Thoracic aorta (tissue), 2 donors: Measurements from ENCODE around the gene ELOVL6. TPM values are rescaled to one million over a fixed set of nuclear protein-coding genes. Genes with fewer than 3 reads are reported as not detected.

Experiments
- ATAC-seq: fragments of 150-250 bp; one replicate; pipeline ENCODE4 v1.8.0; 2017; ENCODE audit warnings: low read depth; ENCODE audit not compliant: insufficient number of reproducible peaks, low FRiP score
- DNase-seq: peaks from one replicate; pipeline ENCODE4 v3.0.0-alpha.2; 2020; ENCODE audit warnings: low spot score
- H3K27ac ChIP-seq, 2 donors: fragments of 200-600 bp; sonication (generic); 1 replicate in 1 of 2; 2 replicates in 1 of 2; pipeline ENCODE4 v1.5.1; 2016; ENCODE audit warnings: mild to moderate bottlenecking in 2 of 2, moderate library complexity in 2 of 2
- H3K27me3 ChIP-seq: fragments of 200-600 bp; sonication (generic); replicated peaks from 2 replicates; pipeline ENCODE4 v1.6.0; 2016; ENCODE audit warnings: mild to moderate bottlenecking; ENCODE audit not compliant: insufficient read depth
- H3K36me3 ChIP-seq: fragments of 200-600 bp; sonication (generic); one replicate; pipeline ENCODE4 v1.5.1; 2016
- H3K4me1 ChIP-seq, 2 donors: fragments of 200-600 bp; sonication (generic); 1 replicate in 1 of 2; 2 replicates in 1 of 2; pipeline versions ENCODE4 v1.5.1 to v1.6.0; 2016; ENCODE audit warnings: low read depth in 2 of 2, mild to moderate bottlenecking in 1 of 2; ENCODE audit not compliant: control insufficient read depth in 1 of 2
- H3K4me3 ChIP-seq: fragments of 200-600 bp; sonication (generic); 2 replicates; pipeline ENCODE4 v1.5.1; 2016; ENCODE audit warnings: mild to moderate bottlenecking
- H3K9me3 ChIP-seq: fragments of 200-600 bp; sonication (generic); 2 replicates; pipeline ENCODE4 v1.5.1; 2016
- total RNA-seq, 2 donors: library from RNA; depleted of rRNA; stranded (reverse); fragments of >200 nt; gene quantifications; one replicate each; pipeline versions ENCODE4 v1.1.0 to v1.2.3, GENCODE V29; 2016
- TF ChIP-seq, protein P1 (sequence below): fragments of 200-600 bp; sonication (generic); IDR thresholded peaks from one replicate; pipeline ENCODE4 v1.5.1; 2019; ENCODE audit warnings: antibody characterized with exemption

The ELOVL6 gene
- total RNA-seq, 2 donors from 2014 or later = 1.5 to 2.7 TPM

DNA sequence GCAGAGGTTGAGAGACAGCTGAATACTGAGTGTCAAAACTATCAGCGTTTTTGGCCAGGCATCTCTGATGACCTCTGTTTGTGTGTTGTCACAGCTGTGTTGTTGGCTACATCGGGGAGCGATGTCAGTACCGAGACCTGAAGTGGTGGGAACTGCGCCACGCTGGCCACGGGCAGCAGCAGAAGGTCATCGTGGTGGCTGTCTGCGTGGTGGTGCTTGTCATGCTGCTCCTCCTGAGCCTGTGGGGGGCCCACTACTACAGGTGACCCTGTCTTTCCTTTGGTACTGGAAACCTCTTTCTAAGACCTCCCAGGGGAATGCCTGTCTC is 198.9 kb downstream of the ELOVL6 start:
- no peak for ATAC-seq
- H3K4me1 ChIP-seq = no peaks in the 10 kb centered on the region
- H3K9me3 ChIP-seq = no peaks in the 10 kb centered on the region
- H3K36me3 ChIP-seq = no peaks in the 10 kb centered on the region
- TF ChIP-seq, protein P1, sequence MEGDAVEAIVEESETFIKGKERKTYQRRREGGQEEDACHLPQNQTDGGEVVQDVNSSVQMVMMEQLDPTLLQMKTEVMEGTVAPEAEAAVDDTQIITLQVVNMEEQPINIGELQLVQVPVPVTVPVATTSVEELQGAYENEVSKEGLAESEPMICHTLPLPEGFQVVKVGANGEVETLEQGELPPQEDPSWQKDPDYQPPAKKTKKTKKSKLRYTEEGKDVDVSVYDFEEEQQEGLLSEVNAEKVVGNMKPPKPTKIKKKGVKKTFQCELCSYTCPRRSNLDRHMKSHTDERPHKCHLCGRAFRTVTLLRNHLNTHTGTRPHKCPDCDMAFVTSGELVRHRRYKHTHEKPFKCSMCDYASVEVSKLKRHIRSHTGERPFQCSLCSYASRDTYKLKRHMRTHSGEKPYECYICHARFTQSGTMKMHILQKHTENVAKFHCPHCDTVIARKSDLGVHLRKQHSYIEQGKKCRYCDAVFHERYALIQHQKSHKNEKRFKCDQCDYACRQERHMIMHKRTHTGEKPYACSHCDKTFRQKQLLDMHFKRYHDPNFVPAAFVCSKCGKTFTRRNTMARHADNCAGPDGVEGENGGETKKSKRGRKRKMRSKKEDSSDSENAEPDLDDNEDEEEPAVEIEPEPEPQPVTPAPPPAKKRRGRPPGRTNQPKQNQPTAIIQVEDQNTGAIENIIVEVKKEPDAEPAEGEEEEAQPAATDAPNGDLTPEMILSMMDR = no peak
- H3K4me3 ChIP-seq = no peak overlapping the region
- no peaks in the 10 kb centered on the region for H3K27me3 ChIP-seq
- H3K27ac ChIP-seq = no peak overlapping the region
- no peak for DNase-seq

DNA sequence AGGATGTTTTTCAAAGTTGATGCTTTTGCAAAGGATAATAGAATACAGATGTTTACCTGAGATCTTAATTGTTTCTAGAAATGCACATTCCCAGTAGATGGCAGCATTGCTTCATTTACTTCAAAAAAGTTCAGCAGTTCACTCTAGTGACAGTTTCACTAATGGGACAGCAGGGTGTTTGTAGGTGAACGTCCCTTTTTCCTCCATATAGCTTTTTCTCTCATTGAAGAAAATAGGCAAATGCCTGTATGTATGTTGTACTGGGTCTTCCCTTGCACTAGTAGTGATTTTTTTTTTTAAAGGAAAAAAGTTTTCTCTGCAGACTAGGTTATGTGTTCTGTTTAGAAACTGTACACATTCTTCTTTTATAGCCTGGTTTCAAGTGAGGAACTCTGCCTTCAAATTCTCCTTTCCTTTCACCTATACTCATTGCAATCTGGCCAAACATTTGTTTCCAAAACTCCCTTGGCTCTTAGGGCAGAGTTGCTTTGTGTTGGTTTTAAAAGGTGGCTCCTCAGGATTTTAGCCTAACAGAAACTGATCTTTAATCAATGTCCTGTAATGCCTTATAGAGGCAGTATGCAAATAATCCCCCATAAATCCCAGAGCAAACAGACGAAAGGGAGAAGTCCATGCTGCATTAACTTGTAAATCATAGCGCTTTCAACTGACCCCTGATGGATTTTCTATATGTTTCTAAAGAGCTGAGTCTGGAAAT is 199.4 kb downstream of the ELOVL6 start:
- Histone ChIP-seq H3K27me3 (no peaks in the 10 kb centered on the region), H3K4me1 (no peaks in the 10 kb centered on the region), H3K27ac (no peak overlapping the region), H3K9me3 (no peaks in the 10 kb centered on the region), H3K36me3 (no peaks in the 10 kb centered on the region), H3K4me3 (no peak overlapping the region)
- TF ChIP-seq, protein P1 = peak; percentile 52
- no peak for DNase-seq
- no peak for ATAC-seq

DNA sequence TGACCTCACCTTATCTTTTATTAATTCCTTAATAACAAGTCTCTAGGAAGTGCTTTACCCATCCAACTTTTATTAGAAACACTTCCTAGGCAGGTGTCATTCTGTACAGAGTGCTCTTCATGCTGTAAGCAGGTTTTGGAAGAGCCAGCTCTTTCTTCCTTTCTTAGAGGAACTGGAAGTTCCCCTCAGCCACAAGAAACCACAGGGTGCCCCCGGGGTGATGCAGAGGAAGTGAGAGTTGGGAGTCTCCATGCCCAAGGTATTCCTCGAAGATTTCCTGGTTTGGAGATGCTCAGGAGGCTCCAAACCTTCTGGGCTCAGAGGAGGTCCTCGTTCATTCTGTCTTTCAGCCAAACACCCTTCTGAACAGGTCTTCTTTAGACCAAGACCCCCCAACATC is 201.9 kb downstream of the ELOVL6 start:
- H3K4me3 ChIP-seq = no peak overlapping the region
- no peaks in the 10 kb centered on the region for H3K27me3 ChIP-seq
- ATAC-seq (no peak), DNase-seq (no peak)
- no peaks in the 10 kb centered on the region for H3K36me3 ChIP-seq
- no peak overlapping the region for H3K27ac ChIP-seq
- no peaks in the 10 kb centered on the region for H3K9me3 ChIP-seq
- TF ChIP-seq, protein P1 = no peak
- H3K4me1 ChIP-seq = no peaks in the 10 kb centered on the region
